Liver (tissue), 9 donors: ENCODE results near the gene SPRR1A. TPM values are rescaled to one million over a fixed set of nuclear protein-coding genes. Genes with fewer than 3 reads are reported as not detected.

Experiments used
- DNase-seq: peaks from one replicate; pipeline ENCODE4 v3.0.0-alpha.2; 2017; ENCODE audit warnings: low spot score
- H3K27ac ChIP-seq, 2 donors: one replicate each; pipeline ENCODE4 v1.7.0; 2013; ENCODE audit warnings: inconsistent platforms in 2 of 2, low read length in 2 of 2, control low read depth in 1 of 2, low read depth in 1 of 2, mild to moderate bottlenecking in 1 of 2
- H3K27me3 ChIP-seq, 4 donors: one replicate each; pipeline versions ENCODE4 v1.6.1 to v1.7.0; 2013; ENCODE audit warnings: low read length in 3 of 4, inconsistent platforms in 1 of 4, mild to moderate bottlenecking in 1 of 4, moderate library complexity in 1 of 4; ENCODE audit not compliant: control insufficient read depth in 4 of 4, insufficient read depth in 4 of 4
- H3K36me3 ChIP-seq, 4 donors: one replicate each; pipeline versions ENCODE4 v1.6.1 to v1.7.0; 2013; ENCODE audit warnings: low read length in 3 of 4, mild to moderate bottlenecking in 3 of 4, low read depth in 1 of 4, moderate library complexity in 1 of 4; ENCODE audit not compliant: control insufficient read depth in 4 of 4, insufficient read depth in 3 of 4
- H3K4me1 ChIP-seq, 4 donors: one replicate each; pipeline versions ENCODE4 v1.6.1 to v1.7.0; 2013; ENCODE audit warnings: low read length in 3 of 4, mild to moderate bottlenecking in 3 of 4, moderate library complexity in 1 of 4; ENCODE audit not compliant: control insufficient read depth in 4 of 4, insufficient read depth in 4 of 4
- H3K4me3 ChIP-seq, 3 donors: one replicate each; pipeline versions ENCODE4 v1.6.1 to v1.7.0; 2013; ENCODE audit warnings: low read length in 3 of 3, control low read depth in 1 of 3, low read depth in 1 of 3, mild to moderate bottlenecking in 1 of 3
- H3K9ac ChIP-seq, 2 donors: one replicate each; pipeline ENCODE4 v1.7.0; 2013; ENCODE audit warnings: low read length in 2 of 2, mild to moderate bottlenecking in 2 of 2, moderate library complexity in 2 of 2, control low read depth in 1 of 2, low read depth in 1 of 2
- H3K9me3 ChIP-seq, 4 donors: one replicate each; pipeline versions ENCODE4 v1.6.1 to v1.7.0; 2013; ENCODE audit warnings: low read length in 3 of 4; ENCODE audit not compliant: control insufficient read depth in 4 of 4
- ATF3 ChIP-seq: IDR thresholded peaks from 2 replicates; pipeline ENCODE4 v1.6.1; 2016; ENCODE audit warnings: antibody characterized with exemption
- EGR1 ChIP-seq, 2 donors: IDR thresholded peaks; 2 replicates each; pipeline ENCODE4 v1.6.1; 2016 to 2018; ENCODE audit warnings: antibody characterized with exemption in 2 of 2, low read depth in 2 of 2
- FOXA1 ChIP-seq: IDR thresholded peaks from 2 replicates; pipeline ENCODE4 v1.6.1; 2016; ENCODE audit warnings: antibody characterized with exemption
- FOXA2 ChIP-seq: IDR thresholded peaks from 2 replicates; pipeline ENCODE4 v1.6.1; 2016; ENCODE audit warnings: antibody characterized with exemption
- GABPA ChIP-seq, 2 donors: IDR thresholded peaks in 1 of 2; conservative IDR thresholded peaks in 1 of 2; 2 replicates each; pipeline ENCODE4 v1.6.1; 2016; ENCODE audit warnings: antibody characterized with exemption in 2 of 2, mild to moderate bottlenecking in 1 of 2, moderate library complexity in 1 of 2
- HNF4A ChIP-seq, 2 donors: conservative IDR thresholded peaks; 2 replicates each; pipeline ENCODE4 v1.6.1; 2016; ENCODE audit warnings: antibody characterized with exemption in 2 of 2, mild to moderate bottlenecking in 2 of 2
- HNF4G ChIP-seq: IDR thresholded peaks from 2 replicates; pipeline ENCODE4 v1.6.1; 2016; ENCODE audit warnings: antibody characterized with exemption
- JUND ChIP-seq, 2 donors: IDR thresholded peaks; 2 replicates each; pipeline ENCODE4 v1.6.1; 2016; ENCODE audit warnings: antibody characterized with exemption in 2 of 2
- NR2F2 ChIP-seq: IDR thresholded peaks from 2 replicates; pipeline ENCODE4 v1.6.1; 2016; ENCODE audit warnings: antibody characterized with exemption
- RAD21 ChIP-seq, 2 donors: IDR thresholded peaks; 2 replicates each; pipeline ENCODE4 v1.6.1; 2016; ENCODE audit warnings: antibody characterized with exemption in 2 of 2, mild to moderate bottlenecking in 2 of 2
- REST ChIP-seq: IDR thresholded peaks from 2 replicates; pipeline ENCODE4 v1.6.1; 2016; ENCODE audit warnings: antibody characterized with exemption, mild to moderate bottlenecking
- RXRA ChIP-seq, 2 donors: IDR thresholded peaks; 2 replicates each; pipeline ENCODE4 v1.6.1; 2017 to 2018; ENCODE audit warnings: antibody characterized with exemption in 2 of 2, mild to moderate bottlenecking in 1 of 2
- SP1 ChIP-seq: IDR thresholded peaks from 2 replicates; pipeline ENCODE4 v1.6.1; 2018; ENCODE audit warnings: antibody characterized with exemption, mild to moderate bottlenecking
- TAF1 ChIP-seq: conservative IDR thresholded peaks from 2 replicates; pipeline ENCODE4 v1.6.1; 2016; ENCODE audit warnings: antibody characterized with exemption, mild to moderate bottlenecking
- YY1 ChIP-seq: IDR thresholded peaks from 2 replicates; pipeline ENCODE4 v1.6.1; 2016; ENCODE audit warnings: antibody characterized with exemption, mild to moderate bottlenecking
- WGBS: extraction: QIAGEN DNeasy Blood & Tissue Kit; methylation state at CpG from one replicate; pipeline ENCODE4 v1.1.7; 2013; 5-methylcytosine and 5-hydroxymethylcytosine counted together
- polyA plus RNA-seq, 2 donors: library from polyadenylated mRNA; stranded (reverse) in 1 of 2; unstranded in 1 of 2; fragments of 200-250 nt in 1 of 2; fragments of >200 nt in 1 of 2; fragmentation: Nextera tagmentation in 1 of 2; extraction: Ambion mirVana in 1 of 2; gene quantifications; one replicate each; pipeline versions ENCODE4 v1.2.1 to v1.2.3, GENCODE V29; 2013 to 2015
- total RNA-seq, 2 donors: library from RNA; depleted of rRNA; stranded (reverse); fragments of >200 nt; gene quantifications; one replicate each; pipeline ENCODE4 v1.2.3, GENCODE V29; 2014
- TF ChIP-seq, protein P1 (sequence below): fragments of 150-350 bp; IDR thresholded peaks from 2 replicates; pipeline ENCODE4 v1.5.1; 2017; ENCODE audit warnings: improper control_type of control experiment, low read depth, low read length; ENCODE audit not compliant: missing input control
- TF ChIP-seq, protein P2 (sequence below): IDR thresholded peaks from 2 replicates; pipeline ENCODE4 v1.6.1; 2016; ENCODE audit warnings: antibody characterized with exemption
- TF ChIP-seq, protein P3 (sequence below): IDR thresholded peaks from 2 replicates; pipeline ENCODE4 v1.6.1; 2016; ENCODE audit warnings: antibody characterized with exemption
- donor health status: healthy.
- donor health status: healthy.
- donor health status: healthy.
- donor health status: healthy.
- donor health status: healthy.

Gene SPRR1A
- total and polyA plus RNA-seq, 4 donors, result not detected

DNA sequence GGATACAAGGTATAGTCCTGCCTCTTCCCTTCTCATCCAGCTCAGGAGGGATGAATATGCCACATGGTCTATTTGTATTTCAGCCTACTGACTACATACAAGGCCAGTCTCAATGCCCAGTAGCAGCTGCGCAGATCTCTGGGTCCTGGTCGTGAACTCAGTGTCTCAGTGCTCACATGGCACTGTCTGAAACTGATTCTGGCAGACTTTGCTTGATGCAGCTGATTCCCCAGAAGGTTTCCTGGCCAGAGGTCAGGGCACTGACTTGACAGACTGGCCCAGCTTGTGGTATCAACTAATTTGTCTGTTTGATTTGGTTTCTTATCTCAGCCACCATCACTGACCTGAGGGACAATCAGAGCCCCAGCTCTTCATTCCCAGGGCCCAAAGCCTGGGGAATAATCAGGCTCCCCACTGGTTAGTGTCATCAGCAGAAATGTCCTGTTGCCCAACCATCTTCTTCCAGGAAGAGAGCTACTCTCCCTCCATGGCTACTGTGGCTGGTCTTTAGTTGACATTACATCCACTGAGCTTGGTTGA is 20.9 kb upstream of the SPRR1A start:
- Histone ChIP-seq H3K36me3 (no peaks in the 10 kb centered on the region), H3K4me1 (peaks cover 0 to 14% (median 11%) of the 10 kb centered on the region in 4 donors), H3K9ac (no peak overlapping the region), H3K9me3 (no peaks in the 10 kb centered on the region), H3K4me3 (no peak overlapping the region), H3K27ac (no peak overlapping the region), H3K27me3 (no peaks in the 10 kb centered on the region)
- DNase-seq, result no peak
- WGBS, result 82% methylated on average over 2 of the region's 2 CpGs
- TF ChIP-seq REST (no peak), HNF4G (no peak), SP1 (no peak), YY1 (no peak)

GRCh38 chr1:152964536-152964935 is 19.3 kb upstream of the SPRR1A start:
- Histone ChIP-seq H3K4me1 (peaks cover 0 to 11% (median 5%) of the 10 kb centered on the region in 4 donors), H3K9me3 (no peaks in the 10 kb centered on the region), H3K9ac (no peak overlapping the region), H3K27me3 (no peaks in the 10 kb centered on the region), H3K4me3 (no peak overlapping the region), H3K36me3 (no peaks in the 10 kb centered on the region), H3K27ac (no peak overlapping the region)
- 78% methylated on average over 1 of the region's 1 CpG for WGBS
- no peak for TF ChIP-seq HNF4G
- no peak for TF ChIP-seq HNF4A (conservative IDR thresholded peaks at IDR 0.05)
- TF ChIP-seq, protein P1, sequence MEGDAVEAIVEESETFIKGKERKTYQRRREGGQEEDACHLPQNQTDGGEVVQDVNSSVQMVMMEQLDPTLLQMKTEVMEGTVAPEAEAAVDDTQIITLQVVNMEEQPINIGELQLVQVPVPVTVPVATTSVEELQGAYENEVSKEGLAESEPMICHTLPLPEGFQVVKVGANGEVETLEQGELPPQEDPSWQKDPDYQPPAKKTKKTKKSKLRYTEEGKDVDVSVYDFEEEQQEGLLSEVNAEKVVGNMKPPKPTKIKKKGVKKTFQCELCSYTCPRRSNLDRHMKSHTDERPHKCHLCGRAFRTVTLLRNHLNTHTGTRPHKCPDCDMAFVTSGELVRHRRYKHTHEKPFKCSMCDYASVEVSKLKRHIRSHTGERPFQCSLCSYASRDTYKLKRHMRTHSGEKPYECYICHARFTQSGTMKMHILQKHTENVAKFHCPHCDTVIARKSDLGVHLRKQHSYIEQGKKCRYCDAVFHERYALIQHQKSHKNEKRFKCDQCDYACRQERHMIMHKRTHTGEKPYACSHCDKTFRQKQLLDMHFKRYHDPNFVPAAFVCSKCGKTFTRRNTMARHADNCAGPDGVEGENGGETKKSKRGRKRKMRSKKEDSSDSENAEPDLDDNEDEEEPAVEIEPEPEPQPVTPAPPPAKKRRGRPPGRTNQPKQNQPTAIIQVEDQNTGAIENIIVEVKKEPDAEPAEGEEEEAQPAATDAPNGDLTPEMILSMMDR, result no peak
- no peak for TF ChIP-seq FOXA1
- TF ChIP-seq ATF3, result no peak
- TF ChIP-seq TAF1, result no peak
- TF ChIP-seq GABPA (IDR thresholded peaks at IDR 0.05 in 1 of 2, conservative IDR thresholded peaks at IDR 0.05 in 1 of 2), result no peak
- no peak for TF ChIP-seq SP1
- no peak for TF ChIP-seq REST
- no peak for TF ChIP-seq YY1
- no peak for TF ChIP-seq EGR1 (IDR thresholded peaks at IDR 0.05; ENCODE audit: low read depth in 2 of 2)
- no peak for TF ChIP-seq NR2F2
- TF ChIP-seq RAD21 (IDR thresholded peaks at IDR 0.05), result no peak
- no peak for TF ChIP-seq RXRA (IDR thresholded peaks at IDR 0.05)
- no peak for TF ChIP-seq JUND (IDR thresholded peaks at IDR 0.05)
- TF ChIP-seq, protein P2, sequence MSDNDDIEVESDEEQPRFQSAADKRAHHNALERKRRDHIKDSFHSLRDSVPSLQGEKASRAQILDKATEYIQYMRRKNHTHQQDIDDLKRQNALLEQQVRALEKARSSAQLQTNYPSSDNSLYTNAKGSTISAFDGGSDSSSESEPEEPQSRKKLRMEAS, result no peak
- TF ChIP-seq, protein P3, sequence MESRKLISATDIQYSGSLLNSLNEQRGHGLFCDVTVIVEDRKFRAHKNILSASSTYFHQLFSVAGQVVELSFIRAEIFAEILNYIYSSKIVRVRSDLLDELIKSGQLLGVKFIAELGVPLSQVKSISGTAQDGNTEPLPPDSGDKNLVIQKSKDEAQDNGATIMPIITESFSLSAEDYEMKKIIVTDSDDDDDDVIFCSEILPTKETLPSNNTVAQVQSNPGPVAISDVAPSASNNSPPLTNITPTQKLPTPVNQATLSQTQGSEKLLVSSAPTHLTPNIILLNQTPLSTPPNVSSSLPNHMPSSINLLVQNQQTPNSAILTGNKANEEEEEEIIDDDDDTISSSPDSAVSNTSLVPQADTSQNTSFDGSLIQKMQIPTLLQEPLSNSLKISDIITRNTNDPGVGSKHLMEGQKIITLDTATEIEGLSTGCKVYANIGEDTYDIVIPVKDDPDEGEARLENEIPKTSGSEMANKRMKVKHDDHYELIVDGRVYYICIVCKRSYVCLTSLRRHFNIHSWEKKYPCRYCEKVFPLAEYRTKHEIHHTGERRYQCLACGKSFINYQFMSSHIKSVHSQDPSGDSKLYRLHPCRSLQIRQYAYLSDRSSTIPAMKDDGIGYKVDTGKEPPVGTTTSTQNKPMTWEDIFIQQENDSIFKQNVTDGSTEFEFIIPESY, result no peak
- no peak for TF ChIP-seq FOXA2
- DNase-seq, result no peak
